ENCODE data around the gene SLIRP.
"Not testable (repeated sequence)": the region's sequence is repeated elsewhere in the genome, so short reads cannot be mapped to it uniquely, and the experiment has no call there.

SLIRP gene

DNA sequence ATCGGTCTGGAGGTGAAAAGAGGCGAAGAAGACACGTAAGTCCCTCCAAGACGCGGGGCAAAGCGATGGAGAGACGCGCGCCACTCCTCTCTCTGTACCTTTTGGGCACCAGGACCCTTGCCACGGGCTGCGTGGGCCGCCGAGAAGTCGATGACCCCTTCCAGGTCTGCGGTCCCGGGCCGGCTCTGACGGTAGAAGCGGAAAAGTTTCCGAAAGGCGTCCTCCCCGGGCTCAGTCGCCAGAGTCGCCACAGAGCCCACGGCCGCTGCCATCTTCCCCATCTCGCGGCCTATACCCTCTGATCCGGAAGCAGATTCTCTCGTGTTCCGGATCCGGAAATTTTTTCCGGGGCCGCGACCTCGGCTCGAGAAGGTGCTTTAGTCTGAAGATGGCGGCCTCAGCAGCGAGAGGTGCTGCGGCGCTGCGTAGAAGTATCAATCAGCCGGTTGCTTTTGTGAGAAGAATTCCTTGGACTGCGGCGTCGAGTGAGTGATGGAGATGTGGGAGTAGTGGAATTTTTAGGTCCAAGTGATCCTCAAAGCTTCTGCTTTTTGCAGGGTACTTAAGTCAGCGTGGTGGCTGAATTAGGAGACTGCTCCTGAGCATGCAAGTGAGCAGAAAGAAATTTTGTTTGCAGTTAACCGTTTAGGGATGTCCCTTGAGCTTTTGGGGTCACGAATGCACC is at the start of gene SLIRP, which contains the start of gene ALKBH1:
Gene SLIRP (plus strand): TSS at position 380 of the 685 bp plus-strand sequence. CDS start 9 bp downstream, at position 389.
Gene ALKBH1 (minus strand): TSS at position 300 of the 685 bp plus-strand sequence. CDS start 19 bp downstream, at position 281.
- DNase-seq: peak; percentile 90

DNA sequence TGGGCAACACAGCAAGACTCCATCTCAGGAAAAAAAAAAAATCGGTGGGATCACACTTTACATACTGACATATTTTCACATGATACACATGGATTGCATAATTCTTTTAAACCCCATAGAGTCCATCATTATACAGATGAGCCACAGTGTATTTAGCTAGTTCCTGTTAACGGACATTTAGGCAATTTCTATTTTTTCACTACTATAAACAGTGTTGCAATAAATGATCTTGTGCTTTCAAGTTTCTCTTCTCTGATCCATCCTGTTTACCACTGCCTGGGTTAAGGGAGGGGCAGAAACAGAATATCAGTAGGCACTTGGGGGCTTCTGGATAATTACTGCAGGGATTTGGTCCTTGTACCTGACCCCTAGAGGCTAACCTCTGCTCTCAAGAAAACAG is 48.1 kb upstream of the SLIRP start:
- no peak for DNase-seq

DNA sequence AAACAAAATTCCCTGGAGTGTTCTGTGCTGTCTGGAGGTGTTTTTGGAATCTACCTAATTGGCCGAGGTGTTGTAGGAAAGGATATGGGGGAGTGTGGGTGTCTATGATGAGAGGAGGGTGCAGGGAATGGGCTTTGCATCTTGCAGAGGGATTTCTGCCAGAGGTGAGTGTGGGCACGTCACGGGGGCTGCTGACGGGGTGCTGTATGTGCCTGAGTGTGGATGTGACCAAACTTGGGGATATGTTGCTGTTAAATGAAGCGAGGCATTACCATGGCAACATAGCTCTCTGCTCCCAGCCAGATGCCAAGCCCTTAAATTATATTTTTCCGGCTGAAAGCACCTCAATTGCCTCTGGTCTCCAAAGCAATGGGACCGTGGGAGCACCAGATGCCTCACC is 47.1 kb upstream of the SLIRP start:
- no peak for DNase-seq

DNA sequence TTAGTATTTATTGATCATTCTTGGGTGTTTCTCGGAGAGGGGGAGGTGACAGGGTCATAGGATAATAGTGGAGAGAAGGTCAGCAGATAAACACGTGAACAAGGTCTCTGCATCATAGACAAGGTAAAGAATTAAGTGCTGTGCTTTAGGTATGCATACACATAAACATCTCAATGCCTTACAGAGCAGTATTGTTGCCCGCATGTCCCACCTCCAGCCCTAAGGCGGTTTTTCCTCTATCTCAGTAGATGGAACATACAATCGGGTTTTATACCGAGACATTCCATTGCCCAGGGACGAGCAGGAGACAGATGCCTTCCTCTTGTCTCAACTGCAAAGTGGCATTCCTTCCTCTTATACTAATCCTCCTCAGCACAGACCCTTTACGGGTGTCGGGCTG is 46.3 kb upstream of the SLIRP start:
- DNase-seq: not testable (repeated sequence)

DNA sequence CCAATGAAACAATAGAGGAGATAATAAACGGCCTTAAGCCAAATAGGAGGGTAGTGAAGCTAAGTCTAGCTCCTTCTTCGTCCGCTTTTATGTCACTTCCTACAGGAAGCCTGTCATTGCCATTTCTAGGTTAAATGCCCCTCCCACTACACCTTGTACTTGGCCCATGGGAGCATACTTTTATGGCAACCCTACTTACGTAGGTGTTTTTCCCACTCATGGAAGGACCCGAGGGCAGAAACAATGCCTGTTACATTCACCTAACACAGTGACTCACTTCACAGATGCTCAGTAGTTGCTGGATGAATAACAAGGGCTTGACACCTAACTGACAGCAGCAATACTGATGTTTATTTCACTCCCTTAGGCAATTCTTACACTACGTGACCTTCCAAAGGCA is 44.6 kb upstream of the SLIRP start:
- no peak for DNase-seq

DNA sequence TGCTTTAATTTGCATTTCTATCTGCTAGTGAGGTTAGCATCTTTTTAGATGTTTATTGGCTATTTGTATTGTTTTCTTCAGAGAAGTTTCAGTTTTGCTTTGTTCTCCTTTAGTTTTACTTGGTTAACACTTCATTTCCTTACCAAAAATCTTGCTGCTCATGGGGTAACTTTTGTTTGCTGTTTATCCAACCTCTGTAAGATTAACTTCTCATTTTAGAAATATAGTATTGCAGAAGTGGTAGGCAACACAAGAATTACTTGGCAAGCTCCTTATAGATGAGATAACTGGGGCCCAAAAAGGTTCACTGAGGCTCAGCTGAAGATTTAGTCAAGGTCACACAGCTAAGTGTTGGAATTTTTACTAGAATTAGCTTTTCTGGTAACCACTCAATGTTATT is 40.6 kb upstream of the SLIRP start:
- DNase-seq: no peak

DNA sequence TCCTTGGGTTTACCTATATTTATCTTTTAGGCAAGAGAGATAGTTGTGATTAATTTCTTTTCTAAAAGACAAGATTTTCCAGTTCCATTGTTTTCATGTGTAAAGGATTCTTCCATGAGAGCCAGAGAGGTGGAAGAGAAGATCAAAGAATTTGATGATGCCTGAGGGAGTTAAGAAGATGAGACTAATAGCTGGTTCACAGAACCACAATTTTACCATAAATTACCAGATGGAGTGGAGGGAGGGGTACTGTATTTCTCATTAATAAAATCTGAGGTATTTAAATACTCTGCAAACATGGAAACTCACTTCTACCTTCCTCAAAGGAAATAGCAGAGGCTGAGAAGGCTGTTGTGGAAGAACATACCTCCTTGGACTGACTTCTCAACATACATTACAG is 34.7 kb upstream of the SLIRP start:
- DNase-seq: no peak

DNA sequence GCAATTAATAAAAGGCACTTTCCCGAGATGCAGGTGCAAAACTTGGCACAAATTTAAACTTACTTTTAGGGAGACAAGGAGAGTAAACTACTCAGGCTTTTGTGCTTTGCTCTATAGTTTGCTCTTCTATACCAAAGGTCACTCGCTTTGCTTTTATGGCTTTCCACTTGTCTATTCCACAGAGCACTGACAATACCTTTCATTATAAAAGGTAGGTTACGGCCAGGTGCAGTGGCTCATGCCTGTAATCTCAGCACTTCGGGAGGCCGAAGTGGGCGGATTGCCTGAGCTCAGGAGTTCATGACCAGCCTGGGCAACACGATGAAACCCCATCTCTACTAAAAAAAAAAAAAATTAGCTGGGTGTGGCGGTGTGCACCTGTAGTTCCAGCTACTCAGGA is 33.0 kb upstream of the SLIRP start:
- DNase-seq: no peak

DNA sequence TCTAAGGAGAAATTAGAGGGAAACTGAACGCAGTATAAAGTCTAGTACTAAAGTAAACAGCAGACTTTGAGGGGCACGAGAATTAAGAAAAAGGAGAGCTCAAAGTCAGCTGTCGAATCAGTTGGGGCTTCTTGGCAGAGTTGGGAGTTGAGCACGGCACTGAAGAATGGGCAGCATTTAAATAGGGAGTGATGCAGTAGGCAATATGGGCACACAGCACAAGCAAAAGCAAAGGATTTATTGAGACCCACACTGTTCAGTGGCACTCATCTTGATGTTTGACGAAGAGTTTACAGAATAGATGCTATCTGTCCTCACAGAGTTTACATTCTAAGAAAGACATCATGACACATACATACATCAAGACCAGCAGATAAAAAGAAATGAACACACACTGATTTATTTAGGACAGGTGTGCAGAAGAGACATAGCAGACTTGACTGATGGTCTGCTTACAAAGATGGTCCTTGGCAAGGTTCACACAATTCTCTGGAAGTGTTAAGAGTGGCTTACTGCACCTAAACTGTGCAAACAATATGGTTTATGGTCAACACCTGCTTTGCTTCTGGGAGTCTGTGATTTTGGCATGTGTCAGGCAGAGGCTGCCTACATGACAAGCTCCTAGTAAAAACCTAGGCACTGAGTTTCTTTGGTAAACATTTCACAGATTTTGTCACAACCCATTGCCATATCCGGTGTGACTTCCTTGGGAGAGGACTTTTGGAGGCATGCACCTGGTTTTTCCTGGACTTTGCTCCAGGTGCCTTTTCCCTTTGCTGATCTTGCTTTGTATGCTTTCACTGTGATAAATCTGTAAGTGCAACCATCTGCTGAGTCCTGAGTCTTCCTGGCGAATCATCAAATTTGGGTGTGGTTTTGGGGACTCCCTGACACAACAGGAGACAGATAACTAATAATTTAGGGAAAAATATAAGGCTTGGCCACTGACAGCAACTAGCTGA is 26.4 kb upstream of the SLIRP start:
- no peak for DNase-seq

DNA sequence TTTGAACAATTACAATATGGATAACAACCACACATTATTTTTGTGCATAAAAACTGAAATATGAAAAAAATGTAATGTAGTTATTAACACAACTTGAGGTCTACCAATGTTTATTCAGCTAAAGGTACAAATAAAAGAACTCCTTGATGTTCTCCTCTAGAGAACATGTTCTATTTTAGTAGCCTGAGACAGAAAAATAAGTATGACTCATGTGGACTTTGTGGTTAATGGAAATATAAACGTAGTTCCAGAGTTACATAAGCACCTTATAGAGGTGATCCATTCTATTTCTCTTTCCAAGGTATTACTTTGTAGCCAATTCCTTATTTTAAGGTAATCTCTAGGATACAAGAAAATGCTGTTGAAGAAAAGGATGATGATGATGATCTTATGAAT is 25.7 kb upstream of the SLIRP start:
- no peak for DNase-seq

DNA sequence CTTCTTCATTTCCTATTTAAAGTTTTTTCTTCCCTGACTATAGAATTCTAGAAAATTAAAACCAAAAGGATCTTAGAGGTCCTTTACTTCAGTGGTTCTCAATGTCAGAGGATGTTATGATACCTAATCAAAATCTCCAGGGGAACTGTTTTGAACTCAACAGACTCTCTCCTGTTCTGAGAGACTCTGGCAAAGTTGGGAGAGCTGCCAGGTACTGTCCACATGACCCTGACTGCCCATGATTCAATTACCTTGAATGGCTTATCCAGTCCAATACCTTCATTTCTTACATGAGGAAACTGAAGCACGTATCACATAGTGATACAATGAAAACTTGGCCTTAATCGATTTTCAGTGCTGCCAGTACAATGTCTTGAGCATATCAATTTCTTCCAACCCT is 16.6 kb upstream of the SLIRP start:
- DNase-seq: no peak

DNA sequence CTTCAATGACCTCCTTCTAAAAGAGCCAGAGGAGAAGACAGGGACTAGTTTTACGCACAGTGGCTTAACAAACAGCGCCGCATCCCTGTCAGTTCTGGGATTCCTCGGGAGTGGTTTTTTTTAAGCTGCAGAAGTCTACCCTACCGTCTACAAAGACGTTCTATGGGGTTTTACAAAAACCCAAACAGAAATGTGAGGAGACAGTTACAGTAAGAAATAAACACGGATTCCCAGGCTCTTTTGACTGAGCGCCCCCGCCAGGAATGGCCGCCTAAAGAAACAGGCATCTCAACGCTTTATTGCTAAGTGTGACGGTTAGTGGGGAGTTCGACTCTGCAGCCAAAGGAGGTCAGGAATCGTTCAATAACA is 564 bp upstream of the SLIRP start:
- DNase-seq: peak; percentile 64

DNA sequence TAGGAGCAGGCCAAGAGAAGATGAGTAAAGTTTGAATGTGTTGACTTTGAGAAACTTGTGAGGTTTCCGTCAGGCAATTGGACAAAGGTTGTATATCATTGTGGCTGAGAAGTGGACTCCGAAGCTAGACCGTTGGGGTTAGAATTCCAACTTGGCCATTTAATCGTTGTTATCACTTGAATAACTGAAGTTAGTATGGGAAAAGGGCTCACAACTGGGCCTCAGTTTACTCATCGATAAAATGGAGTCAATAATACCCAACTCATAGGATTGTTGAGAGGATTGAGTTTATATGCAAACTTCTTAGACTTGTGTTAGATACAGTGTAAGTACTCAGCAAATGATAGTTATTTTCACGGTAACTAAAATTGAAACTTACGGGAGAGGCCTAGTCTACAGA is 846 bp downstream of the SLIRP start:
- no peak for DNase-seq

DNA sequence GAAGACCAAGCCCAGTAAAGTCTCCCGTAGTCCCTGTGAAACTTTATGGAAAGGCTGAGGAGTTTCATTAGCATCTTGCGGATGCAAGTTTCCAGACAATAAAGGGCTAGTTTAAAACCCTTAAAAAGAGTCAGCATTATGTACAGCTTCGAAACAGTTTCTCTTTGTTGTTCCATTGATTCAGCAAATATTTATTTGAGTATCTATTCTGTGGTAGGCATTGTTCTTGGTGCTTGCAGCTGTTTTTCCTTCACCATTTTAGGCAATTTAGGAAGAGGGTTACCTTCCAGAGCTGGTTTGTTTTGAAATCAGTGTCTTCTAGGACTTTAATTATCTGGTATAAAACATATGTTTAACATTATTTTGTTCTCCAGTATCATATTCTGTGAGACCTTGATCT is 1.5 kb downstream of the SLIRP start:
- DNase-seq: no peak

DNA sequence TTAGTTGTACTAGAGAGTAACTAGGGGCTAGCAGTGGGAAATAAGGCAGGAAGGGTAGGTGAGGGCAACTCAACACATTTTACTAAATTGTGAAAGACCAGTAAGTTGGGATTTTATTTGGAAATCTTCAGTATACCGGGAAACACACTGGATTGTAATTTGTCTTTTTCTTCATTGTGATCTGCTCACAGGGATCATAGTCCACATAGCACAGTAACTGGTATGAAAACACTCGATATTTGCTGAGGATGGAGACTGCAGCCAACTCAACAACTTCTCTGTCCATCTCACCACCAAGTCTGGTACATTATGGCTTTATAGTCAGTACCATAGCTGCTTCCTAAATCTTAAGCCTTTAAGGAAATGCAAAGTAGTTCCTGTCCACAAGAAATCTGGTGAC is 2.5 kb downstream of the SLIRP start:
- no peak for DNase-seq

DNA sequence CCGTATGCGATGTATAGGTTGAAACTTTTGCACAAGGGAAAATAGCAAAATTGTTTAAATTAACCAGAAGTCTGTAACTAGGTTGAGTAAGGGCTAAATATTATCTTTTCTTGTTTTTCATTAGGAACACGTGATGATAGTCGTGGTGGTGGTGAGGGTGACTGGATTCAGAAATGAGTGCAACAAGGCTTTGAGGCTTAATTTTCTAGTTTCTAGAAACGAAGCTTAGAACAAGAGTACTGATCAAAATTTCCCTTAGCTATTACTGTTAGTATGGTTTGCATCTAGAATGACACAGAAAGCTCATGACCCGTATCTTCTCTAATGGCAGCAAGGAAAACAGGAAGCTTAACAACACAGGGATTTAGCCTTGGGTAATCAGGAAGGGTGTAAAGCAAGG is 7.0 kb downstream of the SLIRP start:
- no peak for DNase-seq

DNA sequence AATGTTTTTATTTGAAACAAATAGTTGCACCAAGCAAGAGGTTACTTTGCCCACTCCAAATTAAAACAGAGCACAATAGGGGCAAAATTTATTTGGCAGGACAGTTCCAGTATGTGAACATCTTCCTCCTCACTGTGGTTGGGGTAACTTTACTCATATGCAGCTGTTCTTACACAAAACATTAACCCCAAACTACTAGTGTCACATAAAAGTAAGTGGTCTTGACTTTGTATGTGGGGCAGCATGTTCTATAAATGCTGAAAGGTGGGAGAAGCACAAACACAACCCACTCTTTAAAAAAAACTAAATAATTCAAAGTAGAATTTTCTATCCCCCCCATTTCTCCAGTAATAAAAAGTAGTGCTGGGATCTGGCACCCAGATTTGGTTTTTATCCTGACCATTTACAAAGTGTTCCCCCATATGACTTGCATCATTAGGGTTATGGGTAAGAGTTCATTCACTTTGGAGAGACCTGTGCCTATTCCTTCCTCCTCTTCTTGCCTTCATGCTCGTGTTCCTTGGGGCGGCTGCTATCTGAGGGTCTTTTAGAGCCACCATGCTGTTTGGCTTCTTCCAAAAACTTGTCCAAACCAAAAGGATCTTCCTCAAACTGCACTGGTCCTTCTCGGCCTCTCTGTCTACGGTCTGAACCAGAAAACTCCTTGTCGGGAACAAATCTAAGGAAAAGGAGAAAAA is 9.9 kb downstream of the SLIRP start:
- DNase-seq: no peak

DNA sequence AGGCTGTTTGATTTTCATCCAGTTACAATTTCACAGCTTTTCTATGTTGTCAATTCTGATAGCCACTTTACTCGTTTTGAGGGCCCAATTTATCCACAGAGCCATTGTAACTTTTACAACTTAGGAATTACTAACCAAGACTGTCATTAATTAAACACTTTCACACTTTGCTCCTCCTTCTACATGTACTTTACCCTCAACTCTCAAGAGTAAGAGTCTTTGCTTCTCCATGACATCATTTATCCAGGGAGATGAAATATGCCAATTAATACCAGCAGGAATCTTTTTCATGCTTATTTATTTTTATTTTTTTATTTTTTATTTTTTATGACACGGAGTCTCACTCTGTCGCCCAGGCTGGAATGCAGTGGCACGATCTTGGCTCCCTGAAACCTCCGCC is 13.5 kb downstream of the SLIRP start:
- no peak for DNase-seq

DNA sequence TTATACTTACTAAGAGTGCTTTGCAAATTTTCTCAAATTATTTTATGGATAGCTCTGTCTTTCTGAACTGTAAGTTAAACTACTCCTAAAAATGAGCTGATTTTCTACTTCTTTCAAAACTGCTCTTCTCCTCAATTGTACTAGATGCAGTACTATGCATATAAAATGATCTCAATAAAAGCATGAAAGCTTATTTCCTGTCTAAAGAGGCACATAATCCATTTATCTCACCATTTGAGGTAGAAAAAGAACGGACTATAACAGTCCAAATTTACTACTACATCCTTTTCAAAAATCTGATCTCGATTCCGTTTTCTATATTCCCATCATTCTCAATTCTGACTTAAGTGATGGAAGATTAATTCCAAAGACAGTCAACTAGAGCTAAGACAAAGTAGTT is 14.4 kb downstream of the SLIRP start:
- no peak for DNase-seq

DNA sequence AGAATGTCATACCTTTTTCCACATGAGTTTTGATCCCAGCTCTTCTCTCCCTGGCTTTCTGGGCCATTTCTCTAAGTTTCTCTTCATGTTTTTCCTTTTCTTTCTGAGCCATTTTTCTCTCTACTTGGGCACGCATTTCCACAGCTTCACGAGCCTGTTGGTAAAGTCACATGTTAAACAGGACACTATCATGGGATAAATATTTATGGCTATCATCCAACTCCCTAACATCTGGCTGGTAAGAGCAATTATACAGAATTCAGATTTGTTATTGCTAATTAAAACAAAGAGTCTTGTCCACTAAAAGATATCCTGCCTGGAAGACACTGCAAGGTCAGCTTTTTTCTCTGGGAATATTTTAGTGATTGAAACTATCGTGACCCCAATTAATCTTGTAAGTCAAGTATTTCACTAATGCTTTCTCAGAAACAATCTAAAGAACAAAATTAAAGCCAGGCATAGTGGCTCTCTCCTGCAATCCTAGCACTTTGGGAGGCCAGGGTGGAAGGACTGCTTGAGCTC is 23.1 kb downstream of the SLIRP start:
- DNase-seq: no peak

DNA sequence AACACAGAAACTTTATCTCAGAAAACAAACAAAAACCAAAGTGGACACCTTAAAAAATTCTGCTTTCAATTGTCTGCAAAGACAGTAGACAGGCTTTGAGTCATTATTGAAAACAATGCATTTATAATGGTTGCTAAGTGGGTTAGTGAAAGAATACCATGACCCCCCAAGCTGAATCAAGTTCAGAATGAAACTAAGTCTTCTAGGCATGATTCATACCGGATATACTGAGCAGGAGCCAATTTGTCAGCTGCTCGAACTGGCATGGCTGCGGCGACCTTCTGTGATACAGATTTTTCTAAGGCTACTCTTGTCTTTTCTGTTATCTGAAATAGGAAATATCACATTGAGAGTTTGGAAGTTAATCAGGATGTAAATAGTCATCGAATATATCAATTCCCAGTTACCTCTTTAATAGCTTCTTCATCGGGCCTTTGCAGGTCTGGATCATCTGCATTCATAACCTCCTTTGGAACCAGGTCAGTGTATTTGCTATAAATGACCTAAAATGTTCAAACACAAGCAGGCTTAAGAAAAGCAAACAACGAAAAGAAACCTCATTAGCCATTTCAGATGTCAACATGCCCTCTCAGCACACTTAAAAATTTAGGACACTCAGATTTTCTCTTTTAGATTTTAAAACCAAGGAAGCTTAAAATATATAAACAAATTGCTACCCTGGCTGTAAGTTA is 30.8 kb downstream of the SLIRP start:
- no peak for DNase-seq

DNA sequence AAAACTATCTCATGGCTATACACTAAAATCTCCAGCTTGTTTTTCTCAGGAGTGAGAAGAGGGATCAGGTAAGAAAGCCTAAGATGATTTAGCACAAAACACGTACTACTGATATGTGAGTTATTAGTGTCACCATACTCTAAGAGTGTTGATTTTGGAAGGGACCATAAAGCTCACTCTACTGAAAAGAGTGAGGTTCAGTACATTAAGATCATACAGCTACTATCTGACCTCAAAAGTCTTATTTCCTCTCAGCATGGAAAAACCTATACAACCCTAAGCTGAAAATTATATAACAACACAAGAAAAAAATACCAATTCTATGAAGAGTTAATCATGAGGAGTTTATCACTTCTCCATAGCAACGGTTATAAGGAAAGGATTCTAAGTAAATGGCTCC is 33.5 kb downstream of the SLIRP start:
- DNase-seq: no peak
